ENCODE results near the gene TCF4. TPM values are rescaled to one million over a fixed set of nuclear protein-coding genes. Genes with fewer than 3 reads are reported as not detected.

TCF4 gene
- total and polyA plus RNA-seq, 2 experiments from 2014 or later, result 77.7 to 89.2 TPM

- ATAC-seq, result no peak
- H3K27me3 ChIP-seq (ENCODE audit: insufficient read depth), result no peaks in the 10 kb centered on the region
- no peak overlapping the region for H3K4me3 ChIP-seq
- Mint-ChIP-seq H3K9me3 (no peaks in the 10 kb centered on the region), H3K36me3 (ENCODE audit: low read depth) (peaks cover 11% of the 10 kb centered on the region; the same call in 2 of the 3 replicates), H3K4me1 (peaks cover 44% of the 10 kb centered on the region), H3K4me3 (no peak overlapping the region), H3K27ac (no peak overlapping the region), H3K27me3 (ENCODE audit: insufficient read depth, low read depth, poor library complexity) (no peaks in the 10 kb centered on the region)
- no peaks in the 10 kb centered on the region for H3K36me3 ChIP-seq (ENCODE audit: insufficient read depth)
- no peaks in the 10 kb centered on the region for H3F3A ChIP-seq (replicated peaks; ENCODE audit: low read depth)
- peaks cover 26% of the 10 kb centered on the region for H3K4me1 ChIP-seq (ENCODE audit: insufficient read depth)
- H3K27ac ChIP-seq (ENCODE audit: low read depth), result no peak overlapping the region
- H3K79me2 ChIP-seq (replicated peaks; ENCODE audit: insufficient read depth), result peaks cover 88% of the 10 kb centered on the region
- no peak for TF ChIP-seq JUNB (IDR thresholded peaks at IDR 0.05; ENCODE audit: unreplicated experiment)
- TF ChIP-seq CREB1 (CRISPR knock-in tag; IDR thresholded peaks at IDR 0.05; ENCODE audit: low read depth), result no peak
- TF ChIP-seq EZH2 (IDR thresholded peaks at IDR 0.05; ENCODE audit: low read depth, unreplicated experiment), result no peak
- no peak for TF ChIP-seq ZNF114 (CRISPR knock-in tag; IDR thresholded peaks at IDR 0.05)
- TF ChIP-seq NANOG (IDR thresholded peaks at IDR 0.05; ENCODE audit: borderline replicate concordance), result no peak
- no peak for TF ChIP-seq ETS1 (IDR thresholded peaks at IDR 0.05)
- no peak for TF ChIP-seq ZNF462 (CRISPR knock-in tag; IDR thresholded peaks at IDR 0.05)
- TF ChIP-seq EZH2phosphoT487 (IDR thresholded peaks at IDR 0.05; ENCODE audit: unreplicated experiment), result no peak
- H2AFZ ChIP-seq, result no peak overlapping the region
- no peak for DNase-seq (ENCODE audit: low spot score)
- H3K4me2 ChIP-seq, result no peak overlapping the region
- H4K20me1 ChIP-seq (replicated peaks; ENCODE audit: insufficient read depth), result no peaks in the 10 kb centered on the region
- 0 out of 2 replicates have a peak, but pooled peaks cover 2% of the 10 kb centered on the region for H3K9me2 ChIP-seq (ENCODE audit: insufficient read depth)
These were observed 104.6 kb downstream of the TCF4 start for GRCh38 chr18:55483266-55483871.

Measured in GM23338 (cell line).